ENCODE data around the gene C6orf62.

- no peak for TF ChIP-seq ERG (CRISPR knock-in tag; IDR thresholded peaks at IDR 0.05)
- TF ChIP-seq CTCF (IDR thresholded peaks at IDR 0.05) = no peak
- no peak for TF ChIP-seq ZNF532 (CRISPR knock-in tag; IDR thresholded peaks at IDR 0.05; ENCODE audit: borderline replicate concordance)
- TF ChIP-seq, protein P1, sequence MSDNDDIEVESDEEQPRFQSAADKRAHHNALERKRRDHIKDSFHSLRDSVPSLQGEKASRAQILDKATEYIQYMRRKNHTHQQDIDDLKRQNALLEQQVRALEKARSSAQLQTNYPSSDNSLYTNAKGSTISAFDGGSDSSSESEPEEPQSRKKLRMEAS (CRISPR knock-in tag; IDR thresholded peaks at IDR 0.05) = no peak
- TF ChIP-seq ESRRA (CRISPR knock-in tag; IDR thresholded peaks at IDR 0.05; ENCODE audit: borderline replicate concordance) = no peak
- no peak for TF ChIP-seq NFE2L1 (CRISPR knock-in tag; IDR thresholded peaks at IDR 0.05)
- TF ChIP-seq ZNF232 (CRISPR knock-in tag; IDR thresholded peaks at IDR 0.05) = no peak
Observed at GRCh38 chr6:24666097-24666640, 52.8 kb downstream of the C6orf62 start.
